ENCODE measurements around the gene ATAD3C. TPM values are rescaled to one million over a fixed set of nuclear protein-coding genes. Genes with fewer than 3 reads are reported as not detected.
"Not testable (repeated sequence)": the region's sequence is repeated elsewhere in the genome, so short reads cannot be mapped to it uniquely, and the experiment has no call there.

ATAD3C gene
- polyA plus RNA-seq, 3 donors = 1.4 to 3.1 (median 2.0) TPM

DNA sequence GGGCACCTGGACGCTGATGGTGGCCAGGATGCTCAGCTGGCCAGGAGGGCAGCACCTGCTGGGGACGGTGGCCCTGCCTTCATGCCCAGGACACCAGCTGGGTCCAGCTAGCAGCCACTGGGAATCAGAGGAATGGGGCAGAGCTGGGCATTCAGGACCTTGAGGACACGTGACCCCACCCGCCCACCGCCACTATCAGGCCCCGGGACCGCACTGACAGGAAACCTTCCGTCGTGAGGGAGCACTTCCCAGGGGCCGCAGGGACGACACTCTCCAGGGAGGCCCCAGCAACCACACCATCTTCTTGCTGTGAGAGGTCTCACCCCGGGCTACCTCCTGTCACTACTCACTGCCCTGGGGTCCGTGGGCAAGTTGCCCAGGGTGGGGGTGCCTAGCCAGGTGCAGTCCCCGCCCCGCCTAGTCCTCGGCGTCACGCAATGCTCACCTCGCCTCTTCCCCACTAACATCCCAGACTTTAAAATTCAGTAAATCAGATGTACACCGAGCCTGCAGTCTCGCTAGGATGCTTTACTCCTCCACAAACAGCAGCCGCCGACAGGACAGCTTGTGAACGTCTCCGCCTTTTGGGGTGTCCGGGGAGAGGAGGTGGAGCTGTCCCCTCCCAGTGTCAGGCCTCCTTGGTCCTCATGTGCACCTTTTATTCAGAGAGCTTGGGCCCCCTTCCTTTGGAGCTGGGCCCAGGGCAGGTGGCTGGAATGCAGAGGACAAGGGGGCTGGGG lies 9.1 kb upstream of the ATAD3C start:
- no peak for DNase-seq (ENCODE audit: low read depth in 3 of 3, low spot score in 2 of 3)

DNA sequence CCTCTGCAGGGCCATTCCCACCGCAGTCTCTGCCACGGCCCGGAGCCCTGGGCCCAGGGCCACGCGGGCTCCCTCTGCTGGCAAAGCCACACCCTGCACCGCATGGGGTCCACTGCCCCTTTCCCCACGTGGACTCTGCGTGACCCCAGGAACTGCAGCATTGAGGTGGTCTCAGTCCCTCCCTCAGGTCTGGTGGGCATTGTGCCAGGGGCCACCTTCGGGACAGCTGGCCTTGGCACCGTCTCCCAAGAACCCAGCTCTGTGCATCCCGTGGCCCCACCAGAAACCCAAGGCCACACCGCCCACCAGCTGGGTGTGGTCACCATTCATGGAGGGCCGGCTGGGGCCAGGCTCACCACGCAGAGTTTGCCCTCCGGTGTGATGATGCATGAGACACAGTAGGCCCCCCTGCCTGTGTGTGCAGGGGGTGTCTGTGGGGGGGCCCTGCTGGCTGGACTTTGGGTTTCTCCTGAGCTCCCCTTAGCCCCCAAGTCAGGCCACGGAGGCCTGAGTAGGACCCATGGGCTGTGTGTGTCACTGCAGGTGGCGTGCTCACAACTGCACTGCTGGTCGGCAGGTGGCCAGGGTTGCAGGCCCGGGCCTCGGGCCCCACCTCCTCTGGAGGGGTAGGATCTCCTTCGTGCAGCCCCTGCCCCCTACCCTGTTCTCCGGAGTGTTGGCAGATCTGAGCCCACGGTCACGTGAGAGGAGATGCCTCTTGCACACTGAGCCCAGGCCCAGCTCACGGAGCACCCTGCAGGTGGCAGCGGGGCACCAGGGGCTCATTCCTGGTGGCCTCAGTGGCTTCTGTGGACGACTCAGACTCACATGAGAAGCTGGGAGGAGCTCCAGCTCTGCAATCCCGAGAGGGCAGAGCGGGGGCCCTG lies 8.2 kb upstream of the ATAD3C start:
- no peak for DNase-seq (ENCODE audit: low read depth in 3 of 3, low spot score in 2 of 3)

DNA sequence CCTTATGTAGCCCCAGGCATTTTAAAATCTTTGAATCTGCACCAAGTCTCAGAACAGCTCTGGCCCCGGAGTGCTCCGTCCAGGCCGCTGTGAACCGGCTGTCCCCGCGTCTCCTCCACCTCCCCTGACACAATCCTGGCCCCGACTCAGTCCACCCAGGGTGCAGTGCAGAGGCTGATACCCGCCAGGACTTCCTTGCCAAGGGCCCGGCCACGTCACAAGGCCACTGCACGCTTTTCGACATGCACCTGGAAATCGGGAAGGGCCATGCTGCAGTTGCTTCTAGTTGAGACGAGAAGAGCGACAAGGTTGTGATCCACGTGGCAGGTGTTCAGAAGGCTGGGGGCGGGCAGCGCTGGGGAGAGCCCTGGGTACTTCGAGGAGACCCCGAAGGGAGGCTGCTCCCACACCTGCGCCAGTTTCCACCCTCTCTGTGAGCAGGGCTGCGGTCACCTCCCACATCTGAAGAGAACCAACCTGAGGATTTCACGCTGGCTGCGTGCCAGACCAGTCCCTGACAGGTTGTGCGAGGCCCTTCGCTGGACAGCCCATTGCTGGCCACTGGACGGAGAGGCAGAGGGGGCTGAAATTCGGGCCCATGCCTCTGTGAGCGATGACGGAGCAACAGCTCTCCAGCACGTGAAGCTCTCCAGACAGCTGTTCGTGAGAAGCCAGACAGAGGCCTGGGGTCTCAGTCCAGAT lies 7.3 kb upstream of the ATAD3C start:
- DNase-seq (ENCODE audit: low read depth in 3 of 3, low spot score in 2 of 3) = no peak

DNA sequence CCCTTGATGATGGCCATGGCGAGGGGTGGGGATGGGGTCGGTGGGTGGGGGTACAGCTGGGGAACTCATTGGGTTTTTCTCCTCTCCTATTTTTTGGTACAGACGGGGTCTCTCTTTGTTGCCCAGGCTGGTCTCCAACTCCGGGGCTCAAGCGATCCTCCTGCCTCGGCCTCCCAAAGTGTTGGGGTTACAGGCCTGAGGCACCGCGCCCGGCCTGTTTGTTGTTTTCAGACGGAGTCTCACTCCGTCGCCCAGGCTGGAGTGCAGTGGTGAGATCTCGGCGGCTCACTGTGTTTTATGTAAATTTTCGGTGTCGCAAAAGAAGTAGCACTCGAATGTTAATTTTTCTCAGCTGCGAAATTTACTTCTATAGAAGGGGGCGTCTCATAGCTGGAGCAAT lies 2.9 kb upstream of the ATAD3C start:
- DNase-seq (ENCODE audit: low read depth in 3 of 3, low spot score in 2 of 3) = not testable (repeated sequence)

DNA sequence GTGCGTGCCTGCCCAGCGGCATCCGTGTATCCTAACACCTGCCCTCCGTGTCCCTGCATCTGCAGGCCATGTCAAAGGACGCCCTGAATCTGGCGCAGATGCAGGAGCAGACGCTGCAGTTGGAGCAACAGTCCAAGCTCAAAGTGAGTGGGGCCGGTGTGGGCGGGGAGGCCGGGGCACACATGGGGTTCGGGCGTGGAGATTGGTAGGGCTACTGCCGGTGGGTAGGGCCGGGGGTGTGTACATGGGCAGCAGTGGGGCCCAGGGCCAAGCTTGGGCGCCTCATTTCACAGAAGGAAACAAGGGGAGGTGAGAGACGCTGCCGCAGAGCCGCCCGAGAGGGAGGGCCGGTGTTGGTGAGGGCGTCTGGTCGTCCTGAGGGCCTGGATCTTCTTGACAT lies 1.1 kb downstream of the ATAD3C start:
- DNase-seq (ENCODE audit: low read depth in 3 of 3, low spot score in 2 of 3) = not testable (repeated sequence)

DNA sequence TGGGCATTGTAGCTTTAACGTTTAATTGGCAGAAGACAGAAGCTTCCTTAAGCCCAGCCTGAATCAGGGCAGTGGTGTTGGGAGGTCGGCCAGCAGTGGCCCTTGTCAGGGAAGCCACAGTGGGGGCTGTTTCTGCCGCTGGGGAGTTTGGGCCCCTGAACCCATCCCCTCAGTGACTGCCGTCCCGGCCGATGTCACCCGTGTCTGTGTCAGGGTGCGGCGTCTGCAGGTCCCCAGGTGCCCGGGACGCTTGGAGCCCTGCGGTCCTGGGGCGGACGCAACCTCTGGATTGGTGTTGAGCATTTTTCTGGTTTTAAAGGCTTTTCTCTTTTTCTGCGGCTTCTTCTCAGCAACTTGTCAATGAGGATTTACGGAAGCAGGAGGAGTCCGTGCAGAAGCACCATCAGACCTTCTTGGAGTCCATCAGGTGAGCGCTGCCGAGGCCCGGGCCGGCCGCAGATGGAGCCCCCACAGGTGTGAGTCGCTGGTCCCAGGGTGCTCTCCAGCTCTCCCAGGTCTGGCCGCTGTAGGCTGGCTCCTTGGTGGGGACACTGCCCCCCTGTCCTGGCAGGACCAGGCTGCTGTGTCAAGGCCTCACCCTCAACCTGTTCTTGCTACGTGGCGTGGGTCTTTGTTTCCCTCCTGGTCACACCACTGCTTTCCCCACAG lies 2.3 kb downstream of the ATAD3C start:
- no peak for DNase-seq (ENCODE audit: low read depth in 3 of 3, low spot score in 2 of 3)

DNA sequence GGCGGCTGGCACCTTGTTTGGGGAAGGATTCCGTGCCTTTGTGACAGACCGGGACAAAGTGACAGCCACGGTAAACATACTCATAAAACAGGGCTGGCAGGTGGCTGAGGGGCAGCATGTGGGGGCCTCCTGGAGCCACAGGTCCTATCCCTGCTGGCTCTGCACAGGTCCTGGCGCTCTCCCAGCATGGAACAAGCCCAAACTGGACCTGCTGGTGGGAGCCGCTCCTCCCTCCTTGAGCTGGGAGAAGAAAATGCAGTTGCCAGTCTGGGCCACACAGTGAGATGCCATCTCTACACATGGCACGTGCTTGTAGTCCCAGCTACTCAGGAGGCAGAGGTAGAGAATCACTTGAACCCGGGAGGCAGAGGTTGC lies 2.9 kb downstream of the ATAD3C start:
- not testable (repeated sequence) for DNase-seq (ENCODE audit: low read depth in 3 of 3, low spot score in 2 of 3)

DNA sequence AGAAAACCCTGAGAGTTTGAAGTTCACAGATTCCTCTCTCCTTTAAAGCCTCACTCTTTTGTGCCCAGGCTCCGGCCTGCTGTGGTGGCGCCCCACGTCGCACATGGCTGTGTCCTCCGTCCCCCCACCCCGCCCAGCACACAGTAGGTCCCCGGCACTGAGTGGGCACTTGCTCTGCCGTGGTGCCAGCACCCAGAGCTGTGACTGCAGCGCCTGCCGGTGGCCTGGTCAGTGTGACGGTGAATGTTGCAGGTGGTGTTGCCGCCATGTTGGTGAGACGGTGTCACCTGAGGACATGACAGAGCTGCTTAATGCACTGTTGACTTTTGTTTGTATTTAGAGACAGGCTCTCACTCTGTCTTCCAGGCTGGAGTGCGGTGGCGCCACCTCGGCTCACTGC lies 3.4 kb downstream of the ATAD3C start:
- no peak for DNase-seq (ENCODE audit: low read depth in 3 of 3, low spot score in 2 of 3)

DNA sequence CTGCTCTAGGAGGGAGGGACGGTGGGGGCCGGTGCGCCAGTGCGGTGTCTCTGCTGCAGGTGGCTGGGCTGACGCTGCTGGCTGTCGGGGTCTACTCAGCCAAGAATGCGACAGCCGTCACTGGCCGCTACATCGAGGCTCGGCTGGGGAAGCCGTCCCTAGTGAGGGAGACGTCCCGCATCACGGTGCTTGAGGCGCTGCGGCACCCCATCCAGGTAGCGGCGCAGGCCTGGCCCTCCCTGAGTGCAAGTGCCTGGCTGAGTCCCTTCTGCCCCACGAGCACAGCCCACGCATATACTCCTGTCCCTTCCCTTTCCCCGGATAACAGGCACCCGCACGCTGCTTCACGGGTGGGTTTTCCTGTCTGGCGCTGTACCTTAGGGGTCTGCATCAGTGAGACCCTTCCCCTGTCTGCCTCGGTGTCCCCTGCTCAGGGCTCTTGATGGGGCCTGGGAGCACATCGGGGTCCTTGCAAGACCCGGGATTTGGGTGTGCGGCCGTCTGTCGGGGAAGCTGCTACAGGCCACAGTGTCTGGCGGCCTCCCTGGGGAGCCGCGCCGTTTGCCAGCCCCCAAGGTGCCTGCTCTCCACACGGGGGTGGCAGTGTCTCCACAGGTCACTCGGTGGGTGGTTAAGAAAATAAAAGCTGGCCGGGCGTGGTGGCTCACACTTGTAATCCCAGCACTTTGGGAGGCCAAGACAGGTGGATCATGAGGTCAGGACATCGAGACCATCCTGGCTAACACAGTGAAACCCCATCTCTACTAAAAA lies 5.0 kb downstream of the ATAD3C start:
- not testable (repeated sequence) for DNase-seq (ENCODE audit: low read depth in 3 of 3, low spot score in 2 of 3)

DNA sequence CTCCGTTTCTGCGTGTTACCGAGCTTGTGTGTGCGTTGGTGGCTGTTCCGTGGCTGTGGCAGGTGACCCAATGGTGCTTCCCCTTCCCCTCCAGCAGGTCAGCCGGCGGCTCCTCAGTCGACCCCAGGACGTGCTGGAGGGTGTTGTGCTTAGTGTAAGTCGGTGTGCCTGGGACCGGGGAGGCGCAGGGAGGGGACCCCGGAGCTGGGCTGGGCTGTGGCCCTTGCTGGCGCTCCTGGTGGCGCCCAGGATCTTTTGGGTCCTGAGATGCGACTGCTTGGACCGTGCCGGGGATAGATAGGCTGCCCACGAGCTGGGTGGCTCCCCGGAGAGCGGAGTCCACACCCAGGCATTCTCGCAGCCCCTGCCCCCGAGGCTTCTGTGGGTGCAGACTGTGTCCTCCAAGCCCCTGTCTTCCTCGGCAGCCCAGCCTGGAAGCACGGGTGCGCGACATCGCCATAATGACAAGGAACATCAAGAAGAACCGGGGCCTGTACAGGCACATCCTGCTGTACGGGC lies 5.9 kb downstream of the ATAD3C start:
- no peak for DNase-seq (ENCODE audit: low read depth in 3 of 3, low spot score in 2 of 3)

DNA sequence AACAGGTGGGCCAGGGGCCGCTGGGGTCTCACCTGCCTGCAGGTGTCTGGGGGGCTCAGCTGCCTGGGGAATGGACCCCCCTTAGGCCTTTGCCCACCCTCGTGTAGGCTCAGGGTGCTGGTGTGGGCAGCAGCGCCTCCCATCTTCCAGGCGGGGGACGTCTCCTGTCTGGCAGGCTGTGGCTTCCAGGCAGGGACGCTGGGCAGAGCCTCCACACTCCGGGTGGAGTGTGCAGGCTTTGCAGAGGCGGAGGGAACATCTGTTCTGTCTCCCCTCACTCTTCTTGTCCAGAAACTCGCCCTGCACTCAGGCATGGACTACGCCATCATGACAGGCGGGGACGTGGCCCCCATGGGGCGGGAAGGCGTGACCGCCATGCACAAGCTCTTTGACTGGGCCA lies 6.4 kb downstream of the ATAD3C start:
- DNase-seq (ENCODE audit: low read depth in 3 of 3, low spot score in 2 of 3) = not testable (repeated sequence)

DNA sequence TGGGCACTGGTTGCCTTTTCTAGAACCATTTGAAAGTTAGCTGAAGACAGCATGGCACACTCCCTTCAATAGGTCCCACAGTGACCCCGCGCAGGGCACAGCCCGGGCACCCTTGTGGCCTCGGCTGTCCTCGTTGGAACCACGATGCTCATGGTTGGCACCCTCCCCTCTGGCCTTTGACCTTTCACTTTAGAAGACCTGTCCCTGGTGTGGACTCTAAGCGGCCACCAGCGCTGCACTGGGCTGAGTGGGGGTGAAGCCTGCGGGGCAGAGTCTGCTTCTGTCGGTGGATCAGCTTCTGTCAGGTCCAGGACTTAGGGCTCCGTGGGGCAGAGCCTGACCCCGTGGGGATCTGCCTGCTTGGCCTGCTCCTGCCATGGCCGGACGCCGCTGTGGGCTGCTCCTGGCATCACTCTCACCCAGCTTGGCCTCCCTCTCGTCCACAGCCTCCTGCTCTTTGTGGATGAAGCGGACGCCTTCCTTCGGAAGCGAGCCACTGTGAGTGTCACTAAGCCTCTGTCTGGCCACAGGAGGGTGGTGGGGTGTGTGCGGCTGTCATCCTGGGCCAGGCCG lies 7.3 kb downstream of the ATAD3C start:
- not testable (repeated sequence) for DNase-seq (ENCODE audit: low read depth in 3 of 3, low spot score in 2 of 3)

DNA sequence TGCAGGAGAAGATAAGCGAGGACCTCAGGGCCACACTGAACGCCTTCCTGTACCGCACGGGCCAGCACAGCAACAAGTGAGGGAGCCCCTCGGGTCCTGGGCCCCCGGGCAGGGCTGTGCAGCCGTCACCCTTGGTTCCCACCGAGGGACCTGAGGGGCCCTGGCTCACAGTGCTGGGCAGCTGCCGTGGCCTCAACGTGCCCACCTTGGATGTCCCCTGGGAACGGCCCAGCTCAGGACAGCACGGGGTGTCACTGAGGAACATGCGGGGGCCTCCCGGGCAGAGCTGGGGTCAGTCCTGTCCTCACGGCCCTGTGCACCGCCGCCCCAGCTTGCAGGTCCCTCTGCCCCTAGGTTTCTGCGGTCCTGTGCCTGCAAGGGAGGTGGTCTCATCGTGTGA lies 9.7 kb downstream of the ATAD3C start:
- DNase-seq (ENCODE audit: low read depth in 3 of 3, low spot score in 2 of 3) = not testable (repeated sequence)

DNA sequence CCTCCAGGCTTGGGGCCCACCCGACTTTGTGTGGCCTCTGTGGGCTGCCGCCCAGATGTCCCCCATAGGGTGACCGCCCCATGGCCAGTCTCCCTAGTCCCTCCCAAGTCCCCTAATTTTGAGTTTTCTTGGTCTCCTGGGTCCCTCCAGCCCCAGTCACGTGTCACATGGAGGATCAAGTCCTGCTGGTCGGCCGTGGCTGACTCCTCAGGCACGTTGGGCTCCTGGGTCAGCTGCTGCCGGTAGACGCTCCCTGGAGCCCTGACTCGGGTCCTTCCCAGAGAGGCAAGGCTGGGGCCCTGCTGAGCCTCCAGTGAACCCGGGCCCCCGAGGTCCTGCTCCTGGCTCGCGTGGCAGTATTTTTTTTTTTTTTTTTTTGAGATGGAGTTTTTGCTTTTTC lies 10.2 kb downstream of the ATAD3C start:
- DNase-seq (ENCODE audit: low read depth in 3 of 3, low spot score in 2 of 3) = not testable (repeated sequence)

DNA sequence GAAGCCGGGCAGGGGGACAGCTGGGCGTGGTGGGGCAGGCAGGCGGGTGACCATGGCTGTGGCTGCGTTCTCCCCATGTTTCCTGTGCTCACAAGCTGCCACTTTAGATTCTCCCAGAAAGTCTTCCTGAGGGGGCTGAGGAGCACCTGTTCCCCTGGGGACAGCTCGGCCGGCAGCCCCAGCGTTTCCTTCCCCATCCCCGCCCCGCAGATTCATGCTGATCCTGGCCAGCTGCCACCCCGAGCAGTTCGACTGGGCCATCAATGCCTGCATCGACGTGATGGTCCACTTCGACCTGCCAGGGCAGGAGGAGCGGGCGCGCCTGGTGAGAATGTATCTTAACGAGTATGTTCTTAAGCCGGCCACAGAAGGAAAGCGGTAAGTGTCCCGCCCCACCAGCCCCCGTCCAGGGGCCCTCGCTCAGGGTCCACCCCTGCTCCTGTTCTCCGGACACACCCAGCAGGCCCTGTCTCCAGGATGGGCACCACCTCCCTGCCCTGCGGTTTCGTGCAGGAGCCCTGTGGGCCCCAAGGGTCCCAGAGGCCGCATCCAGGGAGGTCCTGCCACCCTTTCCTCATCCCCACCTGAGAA lies 11.1 kb downstream of the ATAD3C start:
- no peak for DNase-seq (ENCODE audit: low read depth in 3 of 3, low spot score in 2 of 3)

DNA sequence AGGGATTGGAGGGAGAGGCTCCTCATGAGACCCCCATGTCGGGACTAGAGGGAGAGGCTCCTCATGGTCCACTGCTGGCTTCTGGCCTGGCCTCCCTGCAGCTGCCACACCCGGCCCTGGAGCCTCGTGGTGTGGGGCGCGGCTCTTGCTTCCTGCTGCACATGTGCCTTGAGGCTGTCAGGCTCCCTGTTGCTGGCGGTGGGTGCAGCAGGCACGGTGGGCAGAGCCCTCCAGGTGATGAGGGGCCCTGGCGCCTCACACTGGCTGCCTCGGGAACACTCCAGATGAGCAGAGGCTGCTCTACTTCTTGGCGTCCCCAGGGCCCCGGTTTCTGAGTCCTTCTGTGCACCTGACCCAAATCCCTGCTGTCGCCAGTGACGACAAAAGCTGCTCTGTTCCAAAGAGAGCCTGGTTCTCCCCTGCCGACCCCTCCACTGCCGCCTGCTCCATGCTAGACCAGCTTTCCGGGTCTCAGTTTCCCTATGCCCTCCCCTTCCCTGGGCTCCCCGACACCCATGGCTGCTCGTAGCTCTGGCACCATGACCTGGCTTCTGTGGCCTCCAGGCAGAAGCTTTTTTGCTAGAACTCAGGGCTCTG lies 12.3 kb downstream of the ATAD3C start:
- DNase-seq (ENCODE audit: low read depth in 3 of 3, low spot score in 2 of 3) = no peak

DNA sequence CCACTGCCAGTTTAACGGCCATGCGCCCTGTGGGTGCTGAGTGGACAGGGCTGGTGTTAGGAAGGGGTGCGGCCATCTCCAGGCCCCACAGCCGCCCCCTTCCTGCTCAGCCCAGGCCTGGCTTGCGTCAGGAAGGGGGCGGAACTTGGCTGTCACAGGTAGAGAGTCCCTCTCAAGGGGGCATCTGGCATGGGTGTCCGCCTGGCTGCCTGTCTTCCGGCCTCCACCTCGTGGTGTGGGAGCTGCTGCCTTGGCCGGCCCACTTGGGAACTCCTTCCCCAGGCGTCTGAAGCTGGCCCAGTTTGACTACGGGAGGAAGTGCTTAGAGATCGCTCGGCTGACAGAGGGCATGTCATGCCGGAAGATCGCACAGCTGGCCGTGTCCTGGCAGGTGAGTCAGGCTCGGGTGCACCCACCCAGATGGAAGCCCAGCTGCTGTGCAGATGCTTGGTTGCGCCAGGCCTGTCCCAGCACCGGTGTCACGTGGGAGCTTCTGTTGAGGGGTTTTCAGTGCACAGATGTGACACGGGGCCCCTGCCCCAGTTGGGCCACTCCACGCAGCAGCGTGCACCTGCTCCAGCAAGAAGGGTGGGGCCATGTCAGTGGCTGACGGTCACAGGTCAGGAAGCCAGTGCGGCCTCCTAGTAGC lies 13.0 kb downstream of the ATAD3C start:
- DNase-seq (ENCODE audit: low read depth in 3 of 3, low spot score in 2 of 3) = no peak

DNA sequence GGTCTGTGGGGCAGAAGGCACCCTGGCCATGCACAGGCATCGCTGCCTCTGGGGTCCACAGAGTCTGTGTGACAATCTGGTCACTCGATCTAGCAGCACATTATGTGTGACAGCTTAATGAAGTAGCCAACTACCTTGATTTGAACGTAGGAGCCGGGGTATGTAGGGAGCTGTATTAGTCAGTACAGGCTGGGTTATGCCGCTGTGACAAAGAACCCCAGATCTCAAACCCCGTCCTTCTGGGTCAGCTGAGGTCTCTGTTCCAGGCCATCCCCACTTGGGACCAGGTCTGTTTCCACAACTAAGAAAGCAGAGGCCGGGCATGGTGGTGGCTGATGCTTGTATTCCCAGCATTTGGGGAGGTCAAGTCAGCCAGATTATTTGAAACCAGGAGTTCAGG lies 13.8 kb downstream of the ATAD3C start:
- no peak for DNase-seq (ENCODE audit: low read depth in 3 of 3, low spot score in 2 of 3)

All from right renal cortex interstitium (tissue), 3 donors.